NCI-H2107 (cell line): ENCODE results near the gene ANKRA2.

Experiments used
- DNase-seq: peaks from one replicate; lab custom pipeline; 2025; lab: John Stamatoyannopoulos, UW

The ANKRA2 gene

GRCh38 chr5:73565139-73565968 lies at the start of gene ANKRA2, which contains the start of gene UTP15:
Gene ANKRA2, minus strand, starts transcription at chr5:73565639. Its CDS starts 2,758 bp downstream, at chr5:73562881.
Gene UTP15, plus strand, starts transcription at chr5:73565743. Its CDS starts 1,602 bp downstream, at chr5:73567345.
- DNase-seq = peak; percentile 88

- DNase-seq = no peak
These were observed 49.6 kb upstream of the ANKRA2 start for GRCh38 chr5:73615085-73615484.

- DNase-seq = no peak
These were observed 47.4 kb upstream of the ANKRA2 start for GRCh38 chr5:73612799-73613198.

GRCh38 chr5:73607228-73607627 lies 41.8 kb upstream of the ANKRA2 start:
- no peak for DNase-seq

- DNase-seq = no peak
These were observed 40.8 kb upstream of the ANKRA2 start for GRCh38 chr5:73606206-73606753.

GRCh38 chr5:73605223-73606087 lies 40.0 kb upstream of the ANKRA2 start:
- no peak for DNase-seq

- DNase-seq = no peak
These were observed 38.6 kb upstream of the ANKRA2 start for GRCh38 chr5:73603998-73604397.

GRCh38 chr5:73599380-73599779 lies 33.9 kb upstream of the ANKRA2 start:
- DNase-seq = no peak

- no peak for DNase-seq
These were observed 31.4 kb upstream of the ANKRA2 start for GRCh38 chr5:73596705-73597328.

- DNase-seq = no peak
These were observed 27.1 kb upstream of the ANKRA2 start for GRCh38 chr5:73592551-73592950.

GRCh38 chr5:73591698-73592501 lies 26.5 kb upstream of the ANKRA2 start:
- no peak for DNase-seq

- DNase-seq = peak; percentile 2
These were observed 25.8 kb upstream of the ANKRA2 start for GRCh38 chr5:73591102-73591695.

- DNase-seq = no peak
These were observed 22.5 kb upstream of the ANKRA2 start for GRCh38 chr5:73587923-73588322.

- DNase-seq = no peak
These were observed 17.1 kb upstream of the ANKRA2 start for GRCh38 chr5:73582285-73583145.

GRCh38 chr5:73565969-73566547 lies 619 bp upstream of the ANKRA2 start:
- DNase-seq = no peak

GRCh38 chr5:73564675-73565074 lies 764 bp downstream of the ANKRA2 start:
- DNase-seq = no peak

GRCh38 chr5:73564018-73564417 lies 1.4 kb downstream of the ANKRA2 start:
- DNase-seq = no peak

- DNase-seq = no peak
These were observed 6.5 kb downstream of the ANKRA2 start for GRCh38 chr5:73558950-73559349.

- DNase-seq = no peak
These were observed 12.8 kb downstream of the ANKRA2 start for GRCh38 chr5:73552642-73553041.
